CD14-positive monocyte (primary cell): ENCODE measurements around the gene BCL2. TPM values are rescaled to one million over a fixed set of nuclear protein-coding genes. Genes with fewer than 3 reads are reported as not detected.

Experiments used
- DNase-seq, 3 donors: peaks; one replicate each; pipeline ENCODE4 v3.0.0-alpha.2; 2011 to 2022
- H2AFZ ChIP-seq: 2 replicates; pipeline ENCODE4 v1.6.0; 2012; ENCODE audit warnings: mild to moderate bottlenecking, low read depth, low read length, inconsistent platforms; ENCODE audit not compliant: insufficient read depth, poor library complexity, severe bottlenecking
- H3K27ac ChIP-seq, 2 donors: 1 replicate in 1 of 2; 2 replicates in 1 of 2; pipeline ENCODE4 v1.5.1; 2012 to 2013; ENCODE audit warnings: low read length in 2 of 2, control low read depth in 1 of 2, inconsistent platforms in 1 of 2, low read depth in 1 of 2, mild to moderate bottlenecking in 1 of 2
- H3K27me3 ChIP-seq, 2 donors: one replicate each; pipeline versions ENCODE4 v1.6.0 to v1.6.1; 2011 to 2013; ENCODE audit warnings: low read length in 2 of 2; ENCODE audit not compliant: control insufficient read depth in 2 of 2, insufficient read depth in 2 of 2
- H3K36me3 ChIP-seq, 2 donors: replicated peaks in 1 of 2; 1 replicate in 1 of 2; 2 replicates in 1 of 2; pipeline versions ENCODE4 v1.5.1 to v1.6.1; 2012 to 2013; ENCODE audit warnings: low read length in 2 of 2, control low read depth in 1 of 2, inconsistent platforms in 1 of 2, mild to moderate bottlenecking in 1 of 2; ENCODE audit not compliant: insufficient read depth in 2 of 2, control insufficient read depth in 1 of 2
- H3K4me1 ChIP-seq, 2 donors: 1 replicate in 1 of 2; 2 replicates in 1 of 2; pipeline versions ENCODE4 v1.5.1 to v1.6.1; 2012 to 2013; ENCODE audit warnings: low read length in 2 of 2, control low read depth in 1 of 2, inconsistent platforms in 1 of 2, mild to moderate bottlenecking in 1 of 2, moderate library complexity in 1 of 2; ENCODE audit not compliant: insufficient read depth in 2 of 2, control insufficient read depth in 1 of 2
- H3K4me2 ChIP-seq: replicated peaks from 2 replicates; pipeline ENCODE3; 2012; ENCODE audit warnings: low read length, moderate library complexity, mild to moderate bottlenecking; ENCODE audit not compliant: poor library complexity, severe bottlenecking; ENCODE audit errors: extremely low read depth
- H3K4me3 ChIP-seq, 3 experiments: fragments of 200-600 bp in 1 of 3; sonication (generic) in 1 of 3; replicated peaks in 1 of 3; 1 replicate in 2 of 3; 2 replicates in 1 of 3; pipeline ENCODE4 v1.5.1; 2011 to 2013; ENCODE audit warnings: low read length in 3 of 3, mild to moderate bottlenecking in 3 of 3, control low read depth in 2 of 3, low read depth in 2 of 3, inconsistent platforms in 1 of 3, moderate library complexity in 1 of 3
- H3K79me2 ChIP-seq: 2 replicates; pipeline ENCODE4 v1.6.0; 2012; ENCODE audit warnings: mild to moderate bottlenecking, control low read depth, inconsistent platforms, low read length, moderate library complexity; ENCODE audit not compliant: insufficient read depth
- H3K9ac ChIP-seq: 2 replicates; pipeline ENCODE4 v1.6.0; 2017; ENCODE audit warnings: low read length, mild to moderate bottlenecking; ENCODE audit not compliant: insufficient read depth, poor library complexity, severe bottlenecking
- H3K9me3 ChIP-seq, 2 donors: replicated peaks in 1 of 2; 1 replicate in 1 of 2; 2 replicates in 1 of 2; pipeline versions ENCODE4 v1.5.1 to v1.6.1; 2012 to 2013; ENCODE audit warnings: low read length in 2 of 2, control low read depth in 1 of 2; ENCODE audit not compliant: control insufficient read depth in 1 of 2, insufficient read depth in 1 of 2
- H4K20me1 ChIP-seq: 2 replicates; pipeline ENCODE4 v1.6.0; 2012; ENCODE audit warnings: mild to moderate bottlenecking, low read length, control low read depth, moderate library complexity; ENCODE audit not compliant: insufficient read depth
- H3K27ac Mint-ChIP-seq, 7 donors: one replicate each; pipeline ENCODE4 v1.8.0; 2020; ENCODE audit warnings: mild to moderate bottlenecking in 7 of 7, mixed read lengths in 7 of 7, moderate library complexity in 6 of 7, inconsistent platforms in 2 of 7
- H3K27me3 Mint-ChIP-seq, 3 donors: one replicate each; pipeline ENCODE4 v1.8.0; 2021 to 2022; ENCODE audit warnings: low read depth in 3 of 3, mild to moderate bottlenecking in 3 of 3, mixed read lengths in 3 of 3, moderate library complexity in 3 of 3, inconsistent platforms in 1 of 3
- H3K36me3 Mint-ChIP-seq, 2 donors: one replicate each; pipeline ENCODE4 v1.8.0; 2020; ENCODE audit warnings: mixed read lengths in 2 of 2, inconsistent platforms in 1 of 2, mild to moderate bottlenecking in 1 of 2
- H3K4me1 Mint-ChIP-seq: one replicate; pipeline ENCODE4 v1.8.0; 2020; ENCODE audit warnings: mild to moderate bottlenecking, mixed read lengths
- H3K4me3 Mint-ChIP-seq, 2 donors: one replicate each; pipeline ENCODE4 v1.8.0; 2020; ENCODE audit warnings: mild to moderate bottlenecking in 2 of 2, mixed read lengths in 2 of 2, moderate library complexity in 1 of 2
- H3K9me3 Mint-ChIP-seq, 7 donors: one replicate each; pipeline ENCODE4 v1.8.0; 2020 to 2022; ENCODE audit warnings: mixed read lengths in 7 of 7, mild to moderate bottlenecking in 6 of 7, moderate library complexity in 6 of 7, inconsistent platforms in 2 of 7
- WGBS: methylation state at CpG from one replicate; pipeline ENCODE4 v1.1.5; 2013; ENCODE audit warnings: missing lambda C conversion rate; ENCODE audit not compliant: insufficient coverage; 5-methylcytosine and 5-hydroxymethylcytosine counted together
- intact Hi-C, 2 donors: fragments of 100-400 bp; cut with micrococcal nuclease; formaldehyde crosslinking; loops; one replicate each; pipeline versions ENCODE4 v1.15.0 to v1.15.1; 2023
- polyA plus RNA-seq, 3 donors: library from polyadenylated mRNA; depleted of rRNA in 1 of 3; unstranded in 2 of 3; stranded (reverse) in 1 of 3; fragments of 300-500 nt in 2 of 3; fragments of >200 nt in 1 of 3; fragmentation: Illumina TruSeq in 2 of 3; gene quantifications; 1 replicate in 2 of 3; 2 replicates in 1 of 3; pipeline ENCODE4 v1.2.3, GENCODE V29; 2012 to 2021
- TF ChIP-seq, protein P1 (sequence below): fragments of 200-600 bp; IDR thresholded peaks from one replicate; pipeline ENCODE4 v1.8.0; 2022; ENCODE audit warnings: antibody characterized with exemption, mild to moderate bottlenecking

Gene BCL2
- polyA plus RNA-seq, 3 donors, result 0.58 to 2.5 (median 1.1) TPM

DNA sequence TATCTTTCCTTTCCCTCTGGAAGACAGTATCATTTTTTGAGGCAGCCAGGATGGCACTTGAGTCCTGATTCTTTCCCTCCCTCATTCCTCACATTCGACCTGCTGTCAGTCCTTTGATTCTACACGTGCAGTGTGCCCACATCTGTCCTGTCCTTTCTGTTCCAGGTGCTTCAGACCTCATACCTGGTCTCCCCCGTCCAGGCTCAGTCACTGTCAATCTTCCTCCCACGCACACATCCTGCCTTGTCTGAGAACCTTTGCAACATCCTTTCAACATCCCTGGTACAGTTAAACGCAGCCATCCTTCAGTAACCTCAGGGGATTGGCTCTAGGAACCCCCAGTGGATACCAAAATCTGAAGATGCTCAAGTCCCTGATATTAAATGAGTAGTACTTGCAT is 10.1 kb downstream of the BCL2 start:
- Mint-ChIP-seq H3K27ac (no peak overlapping the region), H3K9me3 (no peaks in the 10 kb centered on the region), H3K4me1 (peaks cover 27% of the 10 kb centered on the region), H3K27me3 (peaks cover 0 to 4% (median 2%) of the 10 kb centered on the region in 3 donors), H3K36me3 (peaks cover 6 to 9% of the 10 kb centered on the region in 2 donors), H3K4me3 (no peak overlapping the region)
- H3K27ac ChIP-seq, result no peak overlapping the region
- H4K20me1 ChIP-seq, result no peaks in the 10 kb centered on the region
- peaks cover 86% of the 10 kb centered on the region for H3K79me2 ChIP-seq
- no peak overlapping the region for H3K4me3 ChIP-seq
- peaks cover 5 to 12% of the 10 kb centered on the region in 2 donors for H3K4me1 ChIP-seq
- no peak overlapping the region for H3K9ac ChIP-seq
- TF ChIP-seq, protein P1, sequence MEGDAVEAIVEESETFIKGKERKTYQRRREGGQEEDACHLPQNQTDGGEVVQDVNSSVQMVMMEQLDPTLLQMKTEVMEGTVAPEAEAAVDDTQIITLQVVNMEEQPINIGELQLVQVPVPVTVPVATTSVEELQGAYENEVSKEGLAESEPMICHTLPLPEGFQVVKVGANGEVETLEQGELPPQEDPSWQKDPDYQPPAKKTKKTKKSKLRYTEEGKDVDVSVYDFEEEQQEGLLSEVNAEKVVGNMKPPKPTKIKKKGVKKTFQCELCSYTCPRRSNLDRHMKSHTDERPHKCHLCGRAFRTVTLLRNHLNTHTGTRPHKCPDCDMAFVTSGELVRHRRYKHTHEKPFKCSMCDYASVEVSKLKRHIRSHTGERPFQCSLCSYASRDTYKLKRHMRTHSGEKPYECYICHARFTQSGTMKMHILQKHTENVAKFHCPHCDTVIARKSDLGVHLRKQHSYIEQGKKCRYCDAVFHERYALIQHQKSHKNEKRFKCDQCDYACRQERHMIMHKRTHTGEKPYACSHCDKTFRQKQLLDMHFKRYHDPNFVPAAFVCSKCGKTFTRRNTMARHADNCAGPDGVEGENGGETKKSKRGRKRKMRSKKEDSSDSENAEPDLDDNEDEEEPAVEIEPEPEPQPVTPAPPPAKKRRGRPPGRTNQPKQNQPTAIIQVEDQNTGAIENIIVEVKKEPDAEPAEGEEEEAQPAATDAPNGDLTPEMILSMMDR, result no peak
- H2AFZ ChIP-seq, result no peak overlapping the region
- no peak for DNase-seq
- WGBS, result 91% methylated on average over 5 of the region's 5 CpGs
- intact Hi-C loops, result no loop called here
- H3K9me3 ChIP-seq, result no peaks in the 10 kb centered on the region
- no peak overlapping the region for H3K4me2 ChIP-seq
- no peaks in the 10 kb centered on the region for H3K27me3 ChIP-seq
- no peaks in the 10 kb centered on the region for H3K36me3 ChIP-seq

DNA sequence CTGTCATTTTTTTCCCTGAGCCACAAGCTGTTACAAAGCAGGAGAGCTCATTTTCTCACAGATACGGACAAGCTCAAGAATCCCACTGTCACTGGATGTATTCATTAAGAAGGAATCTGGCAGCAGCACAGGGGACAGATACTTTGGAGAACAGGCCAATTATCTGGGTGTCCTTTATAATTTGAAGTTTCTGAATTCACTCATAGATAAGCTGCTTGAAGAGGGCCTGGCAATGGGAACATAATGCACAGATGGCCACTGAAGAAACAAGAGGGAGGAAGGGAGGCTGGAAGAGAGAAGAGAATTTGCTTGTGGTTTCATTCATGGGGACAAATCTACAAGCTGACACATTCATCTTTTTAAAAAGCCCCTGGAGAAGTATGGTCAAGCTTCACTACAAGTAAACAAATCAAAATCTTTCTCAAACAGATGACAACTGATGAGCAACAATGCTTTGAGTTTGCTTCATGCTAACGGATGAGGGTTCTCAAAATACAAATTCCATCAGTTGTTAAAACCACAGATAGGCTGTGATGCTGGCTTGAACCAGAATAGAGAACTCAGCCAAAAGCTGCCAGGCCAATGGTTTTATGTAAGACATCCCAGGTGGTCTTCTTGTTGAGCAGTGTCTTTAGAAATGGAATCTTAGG is 11.9 kb downstream of the BCL2 start:
- H4K20me1 ChIP-seq, result no peaks in the 10 kb centered on the region
- H3K79me2 ChIP-seq, result peaks cover 71% of the 10 kb centered on the region
- H2AFZ ChIP-seq, result no peak overlapping the region
- TF ChIP-seq, protein P1, result no peak
- no peak for DNase-seq
- peaks cover 21 to 28% of the 10 kb centered on the region in 2 donors for H3K4me1 ChIP-seq
- peaks cover 32% of the 10 kb centered on the region for H3K4me1 Mint-ChIP-seq
- no peaks in the 10 kb centered on the region for H3K36me3 ChIP-seq
- H3K36me3 Mint-ChIP-seq, result peaks cover 6 to 9% of the 10 kb centered on the region in 2 donors
- H3K27me3 ChIP-seq, result no peaks in the 10 kb centered on the region
- peaks cover 0 to 4% (median 2%) of the 10 kb centered on the region in 3 donors for H3K27me3 Mint-ChIP-seq
- no peak overlapping the region for H3K9ac ChIP-seq
- intact Hi-C loops, result no loop called here
- H3K27ac Mint-ChIP-seq, result no peak overlapping the region
- H3K27ac ChIP-seq, result no peak overlapping the region
- no peaks in the 10 kb centered on the region for H3K9me3 Mint-ChIP-seq
- H3K4me3 Mint-ChIP-seq, result no peak overlapping the region
- 50% methylated on average over 1 of the region's 2 CpGs for WGBS
- no peak overlapping the region for H3K4me3 ChIP-seq
- H3K4me2 ChIP-seq, result no peak overlapping the region
- H3K9me3 ChIP-seq, result no peaks in the 10 kb centered on the region
